Measurements from ENCODE around the gene C1D.

DNA sequence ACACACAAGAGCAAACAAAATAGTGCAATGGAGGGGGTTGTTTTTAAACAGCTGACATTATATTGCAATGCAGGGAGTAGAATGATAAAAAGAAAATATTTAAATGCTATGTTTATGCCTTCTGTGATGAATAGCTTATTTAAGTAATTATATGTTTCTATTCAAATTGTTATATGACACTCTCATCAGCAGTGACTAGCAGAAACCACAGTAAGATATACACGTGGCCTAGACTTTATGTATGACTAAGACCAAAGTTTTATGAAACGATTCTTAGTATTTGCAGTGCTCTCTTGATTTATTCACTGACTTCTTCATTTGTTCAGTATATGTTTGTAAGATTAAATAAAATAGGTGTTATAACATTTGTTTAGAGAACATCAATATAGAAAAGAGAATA lies 26.1 kb upstream of the C1D start:
- no peak for TF ChIP-seq EZH2 (IDR thresholded peaks at IDR 0.05; ENCODE audit: borderline replicate concordance, insufficient read depth, low read depth, low read length, poor library complexity, severe bottlenecking)
- TF ChIP-seq, protein P1, sequence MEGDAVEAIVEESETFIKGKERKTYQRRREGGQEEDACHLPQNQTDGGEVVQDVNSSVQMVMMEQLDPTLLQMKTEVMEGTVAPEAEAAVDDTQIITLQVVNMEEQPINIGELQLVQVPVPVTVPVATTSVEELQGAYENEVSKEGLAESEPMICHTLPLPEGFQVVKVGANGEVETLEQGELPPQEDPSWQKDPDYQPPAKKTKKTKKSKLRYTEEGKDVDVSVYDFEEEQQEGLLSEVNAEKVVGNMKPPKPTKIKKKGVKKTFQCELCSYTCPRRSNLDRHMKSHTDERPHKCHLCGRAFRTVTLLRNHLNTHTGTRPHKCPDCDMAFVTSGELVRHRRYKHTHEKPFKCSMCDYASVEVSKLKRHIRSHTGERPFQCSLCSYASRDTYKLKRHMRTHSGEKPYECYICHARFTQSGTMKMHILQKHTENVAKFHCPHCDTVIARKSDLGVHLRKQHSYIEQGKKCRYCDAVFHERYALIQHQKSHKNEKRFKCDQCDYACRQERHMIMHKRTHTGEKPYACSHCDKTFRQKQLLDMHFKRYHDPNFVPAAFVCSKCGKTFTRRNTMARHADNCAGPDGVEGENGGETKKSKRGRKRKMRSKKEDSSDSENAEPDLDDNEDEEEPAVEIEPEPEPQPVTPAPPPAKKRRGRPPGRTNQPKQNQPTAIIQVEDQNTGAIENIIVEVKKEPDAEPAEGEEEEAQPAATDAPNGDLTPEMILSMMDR (IDR thresholded peaks at IDR 0.05): no peak
